HL-60 (cell line): ENCODE results near the gene XAB2.
A peak's percentile ranks its signal among the peaks of the same experiment; 100 is the strongest.

ENCODE experiments used
- DNase-seq, 2 experiments: peaks; one replicate each; pipeline ENCODE4 v3.0.0-alpha.2; 2010 to 2020; ENCODE audit warnings: low read depth in 1 of 2, low spot score in 1 of 2
- H3K27ac ChIP-seq: fragments of 250-450 bp; sonication (Bioruptor Pico); replicated peaks from 2 replicates; pipeline ENCODE4 v1.5.1; 2020; ENCODE audit warnings: mild to moderate bottlenecking, moderate library complexity
- H3K27me3 ChIP-seq: fragments of 250-450 bp; sonication (Bioruptor Pico); 2 replicates; pipeline ENCODE4 v1.5.1; 2021; ENCODE audit warnings: mild to moderate bottlenecking, moderate library complexity; ENCODE audit not compliant: insufficient read depth, poor library complexity, severe bottlenecking
- H3K4me3 ChIP-seq: replicated peaks from 2 replicates; pipeline ENCODE4 v1.5.1; 2011; ENCODE audit warnings: mild to moderate bottlenecking, control low read depth, low read length; ENCODE audit not compliant: insufficient read depth
- CTCF ChIP-seq: IDR thresholded peaks from one replicate; pipeline ENCODE4 v1.5.1; 2011; ENCODE audit warnings: low read length, control low read depth, inconsistent platforms; ENCODE audit not compliant: insufficient read depth
- GABPA ChIP-seq: IDR thresholded peaks from 2 replicates; pipeline ENCODE4 v1.6.1; 2012; ENCODE audit warnings: low read depth
- POLR2AphosphoS5 ChIP-seq: IDR thresholded peaks from 2 replicates; pipeline ENCODE4 v1.6.1; 2012; ENCODE audit warnings: low read depth
- REST ChIP-seq: IDR thresholded peaks from 2 replicates; pipeline ENCODE4 v1.6.1; 2012; ENCODE audit warnings: low read depth; ENCODE audit not compliant: insufficient replicate concordance
- SPI1 ChIP-seq: IDR thresholded peaks from 2 replicates; pipeline ENCODE4 v1.6.1; 2012; ENCODE audit warnings: low read depth, mild to moderate bottlenecking, borderline replicate concordance

XAB2 gene

GRCh38 chr19:7605490-7606222 is 23.7 kb downstream of the XAB2 start:
- H3K27me3 ChIP-seq: peaks cover 6% of the 10 kb centered on the region
- peak; percentile 43 to 58 for DNase-seq
- no peak for TF ChIP-seq REST
- TF ChIP-seq POLR2AphosphoS5: no peak
- TF ChIP-seq GABPA: no peak
- H3K27ac ChIP-seq: no peak overlapping the region
- no peak overlapping the region for H3K4me3 ChIP-seq

GRCh38 chr19:7603919-7604318 is 25.4 kb downstream of the XAB2 start:
- no peak for DNase-seq
- Histone ChIP-seq H3K27me3 (peaks cover 6% of the 10 kb centered on the region), H3K27ac (no peak overlapping the region), H3K4me3 (no peak overlapping the region)
- TF ChIP-seq POLR2AphosphoS5 (no peak), SPI1 (no peak), GABPA (no peak), CTCF (no peak), REST (no peak)

- peaks cover 6% of the 10 kb centered on the region for H3K27me3 ChIP-seq
- TF ChIP-seq GABPA (no peak), REST (no peak), SPI1 (no peak), POLR2AphosphoS5 (no peak), CTCF (no peak)
- no peak overlapping the region for H3K27ac ChIP-seq
- no peak for DNase-seq
- H3K4me3 ChIP-seq: no peak overlapping the region
These were observed 26.3 kb downstream of the XAB2 start for GRCh38 chr19:7602935-7603497.
